GM18867 (cell line): ENCODE results near the gene PIKFYVE.
"Not testable (repeated sequence)": the region's sequence is repeated elsewhere in the genome, so short reads cannot be mapped to it uniquely, and the experiment has no call there.

ENCODE experiments used
- ATAC-seq: cut with Tn5 transposase; IDR thresholded peaks from one replicate; pipeline ENCODE4 v1.9.1; 2021; ENCODE audit warnings: mild to moderate bottlenecking, moderate library complexity; ENCODE audit not compliant: unreplicated experiment

The PIKFYVE gene

GRCh38 chr2:208359632-208359986, 93.6 kb downstream of the PIKFYVE start:
- ATAC-seq: peak; percentile 81

- no peak for ATAC-seq
Measured at GRCh38 chr2:208360259-208361076, 94.4 kb downstream of the PIKFYVE start.

- ATAC-seq: no peak
Measured at GRCh38 chr2:208361077-208361441, 95.0 kb downstream of the PIKFYVE start.

GRCh38 chr2:208363485-208363884, 97.4 kb downstream of the PIKFYVE start:
- ATAC-seq: peak; percentile 28

- peak; percentile 76 for ATAC-seq
Measured at GRCh38 chr2:208366215-208367127, 100.4 kb downstream of the PIKFYVE start.

- ATAC-seq: no peak
Measured at GRCh38 chr2:208369091-208369490, 103.0 kb downstream of the PIKFYVE start.

- ATAC-seq: peak; percentile 33
Measured at GRCh38 chr2:208370881-208371633, 105.0 kb downstream of the PIKFYVE start.

GRCh38 chr2:208371634-208371935, 105.5 kb downstream of the PIKFYVE start:
- ATAC-seq: peak; percentile 37

GRCh38 chr2:208373460-208374089, 107.5 kb downstream of the PIKFYVE start:
- peak; percentile 50 for ATAC-seq

GRCh38 chr2:208375491-208376068, 109.5 kb downstream of the PIKFYVE start:
- no peak for ATAC-seq

- ATAC-seq: not testable (repeated sequence)
Measured at GRCh38 chr2:208377344-208377860, 111.3 kb downstream of the PIKFYVE start.

- no peak for ATAC-seq
Measured at GRCh38 chr2:208379192-208379591, 113.1 kb downstream of the PIKFYVE start.

GRCh38 chr2:208384637-208385036, 118.6 kb downstream of the PIKFYVE start:
- ATAC-seq: no peak

GRCh38 chr2:208386541-208386940, 120.5 kb downstream of the PIKFYVE start:
- ATAC-seq: no peak

- no peak for ATAC-seq
Measured at GRCh38 chr2:208389940-208390339, 123.9 kb downstream of the PIKFYVE start.

- ATAC-seq: no peak
Measured at GRCh38 chr2:208392300-208392699, 126.2 kb downstream of the PIKFYVE start.

- not testable (repeated sequence) for ATAC-seq
Measured at GRCh38 chr2:208396796-208397195, 130.7 kb downstream of the PIKFYVE start.

GRCh38 chr2:208399201-208399600, 133.1 kb downstream of the PIKFYVE start:
- ATAC-seq: no peak

GRCh38 chr2:208406474-208407451, 140.7 kb downstream of the PIKFYVE start, which contains the start of gene PTH2R:
Gene PTH2R, plus strand, starts transcription at chr2:208406792. Its CDS starts 252 bp downstream, at chr2:208407044.
- no peak for ATAC-seq
